Stimulated activated CD8-positive, alpha-beta memory T cell treated with anti-CD3 and anti-CD28 coated beads, Interleukin-7, amount 100 ng/mL, for 4 hours (primary cell): ENCODE measurements around the gene CPLX3.

Experiments used
- DNase-seq, 2 donors: peaks; one replicate each; pipeline ENCODE4 v3.0.0-alpha.2; 2020; ENCODE audit warnings: low read depth in 2 of 2

Gene CPLX3

GRCh38 chr15:74802290-74802689, 24.1 kb upstream of the CPLX3 start:
- DNase-seq, result no peak

- DNase-seq, result no peak
These were observed 23.5 kb upstream of the CPLX3 start for GRCh38 chr15:74802862-74803447.

GRCh38 chr15:74804935-74805334, 21.5 kb upstream of the CPLX3 start:
- DNase-seq, result no peak

GRCh38 chr15:74807282-74807681, 19.1 kb upstream of the CPLX3 start:
- DNase-seq, result no peak

- DNase-seq, result no peak
These were observed 18.2 kb upstream of the CPLX3 start for GRCh38 chr15:74808078-74808839.

- DNase-seq, result no peak
These were observed 17.6 kb upstream of the CPLX3 start for GRCh38 chr15:74808840-74809229.

GRCh38 chr15:74809242-74809641, 17.2 kb upstream of the CPLX3 start:
- DNase-seq, result no peak

GRCh38 chr15:74809956-74810355, 16.5 kb upstream of the CPLX3 start:
- DNase-seq, result no peak

GRCh38 chr15:74812533-74812932, 13.9 kb upstream of the CPLX3 start, which contains the start of gene LMAN1L:
LMAN1L (plus strand) TSS chr15:74812835; CDS start chr15:74812855, 20 bp downstream.
- DNase-seq, result no peak

GRCh38 chr15:74815121-74815934, 11.1 kb upstream of the CPLX3 start:
- no peak for DNase-seq

GRCh38 chr15:74815961-74816360, 10.5 kb upstream of the CPLX3 start:
- DNase-seq, result no peak

- no peak for DNase-seq
These were observed 9.6 kb upstream of the CPLX3 start for GRCh38 chr15:74816624-74817369.

- no peak for DNase-seq
These were observed 9.1 kb upstream of the CPLX3 start for GRCh38 chr15:74817370-74817737.

- DNase-seq, result no peak
These were observed 6.4 kb upstream of the CPLX3 start for GRCh38 chr15:74820056-74820455.

- no peak for DNase-seq
These were observed 5.2 kb upstream of the CPLX3 start for GRCh38 chr15:74821091-74821789.

- DNase-seq, result no peak
These were observed 4.7 kb upstream of the CPLX3 start for GRCh38 chr15:74821790-74822158.

GRCh38 chr15:74822233-74822632, 4.2 kb upstream of the CPLX3 start:
- no peak for DNase-seq

GRCh38 chr15:74823324-74823723, 3.1 kb upstream of the CPLX3 start:
- DNase-seq, result no peak

GRCh38 chr15:74824976-74825375, 1.5 kb upstream of the CPLX3 start:
- DNase-seq, result no peak

GRCh38 chr15:74825866-74826265, 561 bp upstream of the CPLX3 start:
- DNase-seq, result no peak

GRCh38 chr15:74826921-74827320, 494 bp downstream of the CPLX3 start:
- DNase-seq, result no peak
